ENCODE results near the gene HNRNPLL.
"Not testable (repeated sequence)": the region's sequence is repeated elsewhere in the genome, so short reads cannot be mapped to it uniquely, and the experiment has no call there.

The HNRNPLL gene

GRCh38 chr2:38551171-38551570 is 51.6 kb downstream of the HNRNPLL start:
- no peak for DNase-seq

GRCh38 chr2:38549851-38550250 is 52.9 kb downstream of the HNRNPLL start:
- DNase-seq: no peak

- DNase-seq: no peak
Observed at GRCh38 chr2:38549071-38549704, 53.5 kb downstream of the HNRNPLL start.

- no peak for DNase-seq
Observed at GRCh38 chr2:38547791-38548190, 54.9 kb downstream of the HNRNPLL start.

- DNase-seq: no peak
Observed at GRCh38 chr2:38546585-38546984, 56.1 kb downstream of the HNRNPLL start.

- DNase-seq: no peak
Observed at GRCh38 chr2:38546064-38546463, 56.7 kb downstream of the HNRNPLL start.

GRCh38 chr2:38542248-38542631 is 60.5 kb downstream of the HNRNPLL start:
- not testable (repeated sequence) for DNase-seq

GRCh38 chr2:38540580-38541286 is 62.0 kb downstream of the HNRNPLL start:
- no peak for DNase-seq

- DNase-seq: no peak
Observed at GRCh38 chr2:38539086-38539485, 63.6 kb downstream of the HNRNPLL start.

GRCh38 chr2:38537937-38538525 is 64.7 kb downstream of the HNRNPLL start:
- no peak for DNase-seq

GRCh38 chr2:38537296-38537695 is 65.4 kb downstream of the HNRNPLL start:
- DNase-seq: not testable (repeated sequence)

- DNase-seq: peak; percentile 67
Observed at GRCh38 chr2:38535744-38536506, 66.8 kb downstream of the HNRNPLL start.

- no peak for DNase-seq
Observed at GRCh38 chr2:38535404-38535743, 67.4 kb downstream of the HNRNPLL start.

- no peak for DNase-seq
Observed at GRCh38 chr2:38534746-38535403, 67.9 kb downstream of the HNRNPLL start.

- DNase-seq: no peak
Observed at GRCh38 chr2:38533757-38534545, 68.8 kb downstream of the HNRNPLL start.

- DNase-seq: peak; percentile 65
Observed at GRCh38 chr2:38533180-38533579, 69.5 kb downstream of the HNRNPLL start.

GRCh38 chr2:38532366-38532765 is 70.4 kb downstream of the HNRNPLL start:
- no peak for DNase-seq

- no peak for DNase-seq
Observed at GRCh38 chr2:38529208-38529607, 73.5 kb downstream of the HNRNPLL start.

- DNase-seq: no peak
Observed at GRCh38 chr2:38528534-38528933, 74.2 kb downstream of the HNRNPLL start.

- no peak for DNase-seq
Observed at GRCh38 chr2:38528008-38528442, 74.7 kb downstream of the HNRNPLL start.

GRCh38 chr2:38527338-38528007 is 75.3 kb downstream of the HNRNPLL start:
- DNase-seq: no peak

GRCh38 chr2:38526195-38526594 is 76.5 kb downstream of the HNRNPLL start:
- DNase-seq: no peak
